ENCODE results near the gene UVRAG. TPM values are rescaled to one million over a fixed set of nuclear protein-coding genes. Genes with fewer than 3 reads are reported as not detected.
A peak's percentile ranks its signal among the peaks of the same experiment; 100 is the strongest.

The UVRAG gene
- total and polyA plus RNA-seq, 2 of the 13 experiments (the other 11 are each of a cell fraction or from before 2014, with no cell fraction given): 9.7 to 17.3 TPM

GRCh38 chr11:75795276-75796090 lies 19.5 kb upstream of the UVRAG start (continued):
- TF ChIP-seq HIC2 (CRISPR knock-in tag; IDR thresholded peaks at IDR 0.05; ENCODE audit: low read depth) (no peak; the same call in 1 of the 2 replicates), NONO (IDR thresholded peaks at IDR 0.05) (no peak), NONO (CRISPR knock-in tag; conservative IDR thresholded peaks at IDR 0.05) (no peak; the same call in 1 of the 2 replicates), GLI4 (CRISPR knock-in tag; IDR thresholded peaks at IDR 0.05; ENCODE audit: borderline replicate concordance) (no peak), ELF1 (CRISPR knock-in tag; IDR thresholded peaks at IDR 0.05) (no peak), ZNF382 (CRISPR knock-in tag; IDR thresholded peaks at IDR 0.05; ENCODE audit: borderline replicate concordance) (no peak), SSRP1 (CRISPR knock-in tag; IDR thresholded peaks at IDR 0.05) (0 out of 2 replicates have a peak, but pooled peaks have one; percentile 43), ZNF841 (CRISPR knock-in tag; IDR thresholded peaks at IDR 0.05; ENCODE audit: borderline replicate concordance) (no peak), HNRNPUL1 (IDR thresholded peaks at IDR 0.05; ENCODE audit: low read depth, low read length) (no peak), NFKBIZ (CRISPR knock-in tag; IDR thresholded peaks at IDR 0.05) (no peak), FUBP1 (CRISPR knock-in tag; IDR thresholded peaks at IDR 0.05; ENCODE audit: borderline replicate concordance) (no peak), KDM2A (CRISPR knock-in tag; IDR thresholded peaks at IDR 0.05; ENCODE audit: borderline replicate concordance, low read depth) (no peak), E2F2 (CRISPR knock-in tag; IDR thresholded peaks at IDR 0.05; ENCODE audit: borderline replicate concordance) (no peak), ZNF367 (CRISPR knock-in tag; IDR thresholded peaks at IDR 0.05; ENCODE audit: borderline replicate concordance) (no peak), ZNF292 (CRISPR knock-in tag; IDR thresholded peaks at IDR 0.05; ENCODE audit: borderline replicate concordance, low read depth) (peak; percentile 88; the same call in 1 of the 2 replicates), MBNL3 (CRISPR knock-in tag; conservative IDR thresholded peaks at IDR 0.05) (no peak), ZBTB7B (CRISPR knock-in tag; IDR thresholded peaks at IDR 0.05) (peak; percentile 55; the same call in 1 of the 2 replicates), ZSCAN25 (CRISPR knock-in tag; IDR thresholded peaks at IDR 0.05) (no peak), HNRNPL (IDR thresholded peaks at IDR 0.05; ENCODE audit: low read depth, low read length) (peak; percentile 40; the same call in 1 of the 2 replicates), FOXO1 (CRISPR knock-in tag; IDR thresholded peaks at IDR 0.05) (no peak; the same call in 1 of the 2 replicates), KMT2A (CRISPR knock-in tag; IDR thresholded peaks at IDR 0.05) (no peak; the same call in 1 of the 2 replicates), MEF2D (CRISPR knock-in tag; IDR thresholded peaks at IDR 0.05) (0 out of 2 replicates have a peak, but pooled peaks have one; percentile 26), ETS1 (CRISPR knock-in tag; IDR thresholded peaks at IDR 0.05) (no peak), XRCC5 (optimal IDR thresholded peaks at IDR 0.05; ENCODE audit: low read length) (no peak), GTF2F1 (IDR thresholded peaks at IDR 0.05; ENCODE audit: low read length) (no peak)

Measured in HepG2 (cell line).